Fibroblast of lung (primary cell): ENCODE results near the gene SLC8A2.
A peak's percentile ranks its signal among the peaks of the same experiment; 100 is the strongest.

Source experiments
- CTCF ChIP-seq, 2 donors: IDR thresholded peaks in 1 of 2; conservative IDR thresholded peaks in 1 of 2; 1 replicate in 1 of 2; 2 replicates in 1 of 2; pipeline ENCODE4 v1.5.1; 2011 to 2012; ENCODE audit warnings: low read length in 2 of 2, control low read depth in 1 of 2, inconsistent platforms in 1 of 2, low read depth in 1 of 2, mild to moderate bottlenecking in 1 of 2
- EZH2 ChIP-seq: IDR thresholded peaks from 2 replicates; pipeline ENCODE4 v1.5.1; 2012; ENCODE audit warnings: low read length, control low read depth, mild to moderate bottlenecking; ENCODE audit errors: missing control alignments

- peak; percentile 75 for TF ChIP-seq EZH2
- TF ChIP-seq CTCF (conservative IDR thresholded peaks at IDR 0.05 in 1 of 2, IDR thresholded peaks at IDR 0.05 in 1 of 2; ENCODE audit: low read depth in 1 of 2, low read length in 2 of 2): no peak
Measured at GRCh38 chr19:47423203-47423882, 48.4 kb downstream of the SLC8A2 start.
